HG03439 (cell line): ENCODE measurements around the gene CELA2B.

Experiments used
- ATAC-seq: cut with Tn5 transposase; IDR thresholded peaks from one replicate; pipeline ENCODE4 v1.9.1; 2021; ENCODE audit warnings: mild to moderate bottlenecking, moderate library complexity; ENCODE audit not compliant: unreplicated experiment

The CELA2B gene

DNA sequence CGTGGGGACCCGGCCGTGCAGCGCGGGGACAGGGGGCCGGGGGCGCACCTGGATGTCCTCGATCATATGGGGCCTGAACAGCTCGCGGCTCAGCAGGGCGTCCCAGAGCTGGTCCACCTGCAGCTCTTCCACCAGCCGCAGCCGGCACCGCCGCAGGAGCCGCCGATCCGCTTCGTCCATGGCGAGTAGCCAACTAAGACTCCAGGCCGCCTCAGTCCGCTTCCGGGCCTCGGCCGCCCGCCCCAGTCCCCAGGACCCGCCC is 48.0 kb downstream of the CELA2B start, which contains the start of gene CASP9:
CASP9 (minus strand) TSS at position 195 of the 262 bp plus-strand sequence; CDS start at position 180, 15 bp downstream.
- ATAC-seq: no peak

GRCh38 chr1:15524283-15525049 is 48.6 kb downstream of the CELA2B start:
- peak; percentile 37 for ATAC-seq

- peak; percentile 44 for ATAC-seq
These were observed 49.4 kb downstream of the CELA2B start for GRCh38 chr1:15525050-15526020.

- no peak for ATAC-seq
These were observed 50.2 kb downstream of the CELA2B start for GRCh38 chr1:15526021-15526489.

DNA sequence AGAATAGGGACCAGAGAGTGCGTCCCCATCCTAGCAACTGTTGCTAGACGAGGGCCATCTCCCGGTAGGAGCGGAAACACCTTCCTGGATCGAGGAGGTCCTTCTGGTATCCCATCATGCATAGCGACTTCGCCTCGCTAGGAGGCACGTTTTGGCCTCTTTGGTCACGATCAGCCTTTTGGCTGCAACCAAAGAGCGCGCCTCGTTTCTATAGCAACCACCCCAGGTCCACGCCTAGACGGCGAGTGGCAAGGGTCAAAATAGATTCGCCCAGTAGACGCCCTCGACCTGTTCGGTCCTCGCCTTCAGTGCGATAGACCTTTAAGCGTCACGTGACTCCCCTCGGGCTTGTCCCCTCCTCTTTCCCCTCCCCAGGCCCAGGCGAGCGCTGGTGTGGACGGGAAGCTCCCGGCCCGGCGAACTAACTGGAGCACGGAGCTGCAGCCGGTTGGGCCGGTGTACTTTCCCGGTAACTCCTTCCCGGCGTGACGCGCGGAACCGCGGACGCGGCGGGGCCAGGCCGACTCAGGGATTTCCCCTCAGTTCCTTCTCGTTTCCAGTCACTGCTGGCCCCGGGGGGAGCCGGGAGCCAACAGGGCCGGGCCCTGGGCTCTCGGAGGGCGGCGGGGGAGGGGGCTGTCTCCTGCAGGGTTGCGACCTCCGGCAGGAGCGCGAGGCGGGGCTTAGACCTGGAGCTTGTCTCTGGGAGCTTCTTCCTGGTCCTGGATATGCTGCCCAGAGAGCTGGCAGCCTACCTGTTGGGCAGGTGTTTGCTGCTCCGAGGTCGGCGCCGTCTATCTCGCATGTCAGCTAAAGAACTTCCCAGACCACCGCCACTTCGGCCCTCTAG is 50.8 kb downstream of the CELA2B start, which contains the start of gene DNAJC16:
DNAJC16 (plus strand) TSS at position 359 of the 850 bp plus-strand sequence. CDS start 2,258 bp downstream, outside the sequence.
- peak; percentile 60 for ATAC-seq

DNA sequence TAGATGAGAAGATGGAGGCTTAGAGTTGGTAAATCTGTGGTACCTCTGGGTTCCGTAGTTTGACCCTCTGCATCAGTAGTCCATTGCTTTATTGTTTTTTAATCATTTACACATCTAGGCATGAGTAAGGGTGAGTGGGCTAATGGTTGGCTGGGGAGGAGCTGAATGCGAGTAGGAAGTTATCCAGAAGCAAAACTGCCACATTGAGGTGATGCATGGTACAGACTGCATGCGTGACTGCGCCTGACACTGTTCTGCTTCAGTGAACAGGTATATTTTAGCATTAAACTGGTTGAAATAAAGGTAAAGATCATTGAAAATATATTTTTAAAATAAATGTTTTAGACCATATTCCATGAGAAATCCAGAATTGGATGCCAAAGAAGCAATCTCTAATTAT is 55.1 kb downstream of the CELA2B start:
- ATAC-seq: no peak

- no peak for ATAC-seq
These were observed 55.8 kb downstream of the CELA2B start for GRCh38 chr1:15531682-15532081.

DNA sequence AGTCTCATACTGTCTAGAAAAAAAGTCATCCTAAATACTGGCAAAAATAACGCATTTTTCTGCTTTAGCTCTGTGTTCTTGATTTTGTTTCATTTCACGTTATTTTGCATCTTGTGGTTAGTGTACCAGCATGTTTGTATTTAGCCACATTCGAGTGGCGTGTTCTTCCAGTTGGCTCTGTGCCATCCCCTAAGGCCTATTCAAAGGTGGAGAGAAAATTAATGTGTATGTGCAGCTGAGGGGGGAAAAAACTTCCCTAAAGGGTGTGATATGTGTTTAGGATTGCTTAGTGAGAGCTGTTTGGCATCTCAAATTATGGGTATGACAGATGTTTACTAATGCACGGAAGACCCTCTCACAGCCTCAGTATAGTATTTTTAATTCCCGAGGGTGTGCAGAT is 62.9 kb downstream of the CELA2B start:
- ATAC-seq: no peak

DNA sequence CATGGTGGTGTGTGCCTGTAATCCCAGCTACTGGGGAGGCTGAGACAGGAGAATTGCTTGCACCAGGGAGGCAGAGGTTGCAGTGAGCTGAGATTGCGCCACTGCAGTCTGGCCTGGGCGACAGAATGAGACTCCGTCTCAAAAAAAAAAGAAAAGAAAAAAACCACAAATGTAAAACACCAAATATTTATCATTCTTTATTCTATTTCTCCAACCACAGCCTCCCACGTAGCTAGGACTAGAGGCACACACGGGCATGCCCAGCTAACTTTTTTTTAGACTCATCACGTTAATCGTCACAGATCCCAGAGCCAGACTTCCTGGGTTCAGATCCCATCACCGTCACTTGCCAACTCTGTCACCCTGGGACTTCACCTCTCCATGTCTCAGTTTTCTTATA is 64.3 kb downstream of the CELA2B start:
- no peak for ATAC-seq
